ENCODE results near the gene CHRND. TPM values are rescaled to one million over a fixed set of nuclear protein-coding genes. Genes with fewer than 3 reads are reported as not detected.

CHRND gene
- total RNA-seq, 2 experiments from 2014 or later = not detected

DNA sequence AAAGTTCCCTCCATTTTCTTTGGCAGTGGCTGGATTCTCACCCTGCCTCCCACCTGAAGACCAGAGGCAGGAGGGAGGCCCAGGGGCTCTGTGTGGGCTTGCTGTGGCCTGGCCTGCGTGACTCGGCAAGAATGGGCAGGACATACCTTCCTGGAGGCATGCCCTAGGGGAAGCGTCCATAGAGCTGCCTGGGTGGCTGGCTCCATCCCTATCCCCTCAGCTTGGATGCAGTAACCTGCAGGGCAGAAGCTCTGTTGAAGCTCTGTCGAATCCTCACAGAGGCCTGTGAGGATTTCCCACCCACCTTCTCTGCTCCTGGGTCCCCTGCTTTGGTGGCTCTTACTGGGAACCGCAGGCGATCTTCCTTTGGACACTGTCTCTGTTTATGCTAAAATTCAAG lies 7.1 kb upstream of the CHRND start:
- Mint-ChIP-seq H3K4me3 (no peak overlapping the region), H3K27ac (no peak overlapping the region), H3K9me3 (no peaks in the 10 kb centered on the region), H3K4me1 (ENCODE audit: low read depth) (peaks cover 5% of the 10 kb centered on the region), H3K27me3 (peaks cover 30% of the 10 kb centered on the region), H3K36me3 (ENCODE audit: low read depth) (no peaks in the 10 kb centered on the region)
- TF ChIP-seq, protein P1, sequence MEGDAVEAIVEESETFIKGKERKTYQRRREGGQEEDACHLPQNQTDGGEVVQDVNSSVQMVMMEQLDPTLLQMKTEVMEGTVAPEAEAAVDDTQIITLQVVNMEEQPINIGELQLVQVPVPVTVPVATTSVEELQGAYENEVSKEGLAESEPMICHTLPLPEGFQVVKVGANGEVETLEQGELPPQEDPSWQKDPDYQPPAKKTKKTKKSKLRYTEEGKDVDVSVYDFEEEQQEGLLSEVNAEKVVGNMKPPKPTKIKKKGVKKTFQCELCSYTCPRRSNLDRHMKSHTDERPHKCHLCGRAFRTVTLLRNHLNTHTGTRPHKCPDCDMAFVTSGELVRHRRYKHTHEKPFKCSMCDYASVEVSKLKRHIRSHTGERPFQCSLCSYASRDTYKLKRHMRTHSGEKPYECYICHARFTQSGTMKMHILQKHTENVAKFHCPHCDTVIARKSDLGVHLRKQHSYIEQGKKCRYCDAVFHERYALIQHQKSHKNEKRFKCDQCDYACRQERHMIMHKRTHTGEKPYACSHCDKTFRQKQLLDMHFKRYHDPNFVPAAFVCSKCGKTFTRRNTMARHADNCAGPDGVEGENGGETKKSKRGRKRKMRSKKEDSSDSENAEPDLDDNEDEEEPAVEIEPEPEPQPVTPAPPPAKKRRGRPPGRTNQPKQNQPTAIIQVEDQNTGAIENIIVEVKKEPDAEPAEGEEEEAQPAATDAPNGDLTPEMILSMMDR (IDR thresholded peaks at IDR 0.05) = no peak
- no peak for DNase-seq
- CTCF ChIA-PET = interaction anchor here (1.3 kb wide), 1 partner anchor 72 kb away, joined by 4 read pairs; no protein-coding TSS in a partner anchor
- POLR2A ChIA-PET = no interaction called here
- intact Hi-C loops (cut with micrococcal nuclease) = no loop called here
- ATAC-seq = no peak

DNA sequence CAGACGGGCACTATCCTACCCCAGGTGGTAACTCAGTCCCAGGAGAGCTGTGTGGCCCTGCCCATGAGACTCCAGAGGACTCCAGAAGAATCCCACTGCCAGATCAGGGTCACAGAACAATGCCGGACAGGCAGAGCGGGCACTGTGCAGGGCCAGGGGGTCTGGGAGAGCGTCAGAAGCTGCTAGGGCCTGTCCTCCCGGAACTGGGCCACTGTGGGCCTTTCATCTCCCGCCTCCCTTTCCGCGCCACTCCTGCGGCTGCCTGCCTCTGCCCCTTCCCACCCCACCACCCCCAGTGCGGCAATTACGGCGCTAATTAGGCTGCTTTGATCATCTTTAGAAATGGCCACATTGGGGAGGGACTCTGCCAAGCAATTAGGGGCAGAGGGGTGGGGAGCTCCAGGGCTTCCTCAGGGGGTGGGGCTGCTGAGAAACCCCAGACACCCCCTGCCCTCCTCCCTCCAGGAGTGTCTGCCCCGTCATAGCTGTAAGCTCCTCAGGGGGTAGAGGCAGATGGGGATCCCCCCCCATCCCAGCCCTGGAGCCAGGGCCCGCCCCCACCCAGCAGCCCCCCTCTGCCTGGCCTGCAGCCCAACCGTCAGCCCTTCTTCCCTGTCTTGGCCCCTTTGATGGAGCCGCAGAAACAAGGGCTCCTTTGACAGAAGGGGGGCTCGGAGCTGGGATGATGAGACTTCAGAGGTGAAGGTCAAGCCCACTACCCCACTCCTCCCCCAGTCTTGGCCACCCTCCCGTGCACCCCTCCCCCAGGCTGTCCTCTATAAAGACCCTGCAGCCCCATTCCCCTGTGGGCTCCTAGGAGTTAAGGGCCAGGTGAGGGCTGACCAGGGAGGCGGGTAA lies 6.2 kb upstream of the CHRND start, which contains the start of gene PRSS56:
Gene PRSS56, plus strand, starts transcription at position 808 of the 858 bp plus-strand sequence. CDS start 211 bp downstream, outside the sequence.
- peaks cover 6% of the 10 kb centered on the region for H3K4me1 Mint-ChIP-seq (ENCODE audit: low read depth)
- peaks cover 36% of the 10 kb centered on the region for H3K27me3 Mint-ChIP-seq
- no peak within 1 kb of the TSS for H3K27ac Mint-ChIP-seq
- no peak for DNase-seq
- POLR2A ChIA-PET = no interaction called here
- no peak within 1 kb of the TSS for H3K4me3 Mint-ChIP-seq
- no peaks in the 10 kb centered on the region for H3K9me3 Mint-ChIP-seq
- CTCF ChIA-PET = interaction anchor here (0.9 to 1.9 kb wide), 4 partner anchors 11 to 80 kb away, joined by 3 to 7 read pairs (median 4); no protein-coding TSS in a partner anchor
- H3K36me3 Mint-ChIP-seq (ENCODE audit: low read depth) = no peaks in the 10 kb centered on the region
- intact Hi-C loops (cut with micrococcal nuclease) = loop anchor here (5.0 kb wide), 1 partner anchor 73 kb away; no protein-coding TSS in a partner anchor
- no peak for ATAC-seq
- TF ChIP-seq, protein P1 (IDR thresholded peaks at IDR 0.05) = no peak

GRCh38 chr2:232520489-232520888 lies 5.5 kb upstream of the CHRND start:
- TF ChIP-seq, protein P1 (IDR thresholded peaks at IDR 0.05) = no peak
- Mint-ChIP-seq H3K4me3 (no peak overlapping the region), H3K27me3 (peaks cover 36% of the 10 kb centered on the region), H3K27ac (no peak overlapping the region), H3K4me1 (ENCODE audit: low read depth) (peaks cover 6% of the 10 kb centered on the region), H3K9me3 (no peaks in the 10 kb centered on the region), H3K36me3 (ENCODE audit: low read depth) (no peaks in the 10 kb centered on the region)
- no peak for DNase-seq
- no peak for ATAC-seq
- intact Hi-C loops (cut with micrococcal nuclease) = loop anchor here (5.0 kb wide), 1 partner anchor 73 kb away; no protein-coding TSS in a partner anchor
- CTCF ChIA-PET = interaction anchor here (0.7 to 2.2 kb wide), 7 partner anchors 11 to 240 kb away, joined by 3 to 12 read pairs (median 7); no protein-coding TSS in a partner anchor
- POLR2A ChIA-PET = no interaction called here

DNA sequence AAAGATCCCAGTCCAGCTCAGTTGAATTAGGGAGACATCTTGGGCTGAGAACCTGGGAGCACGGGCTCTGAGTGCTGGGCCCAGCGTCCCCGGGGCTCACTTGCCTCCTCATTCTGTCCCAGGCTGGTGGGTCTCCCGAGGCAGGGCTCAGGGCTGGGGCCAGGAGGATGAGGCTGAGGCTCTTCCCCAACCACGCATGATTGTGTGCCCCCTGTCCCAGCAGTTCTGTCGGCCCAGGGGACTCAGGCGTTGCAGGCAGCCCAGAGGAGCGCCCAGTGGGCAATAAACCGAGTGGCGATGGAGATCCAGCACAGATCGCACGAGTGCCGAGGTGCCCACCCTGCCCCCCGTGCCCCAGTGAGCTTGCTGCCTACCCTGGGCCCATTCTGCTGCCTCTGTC lies 4.9 kb upstream of the CHRND start:
- no peak overlapping the region for H3K4me3 Mint-ChIP-seq
- no peaks in the 10 kb centered on the region for H3K9me3 Mint-ChIP-seq
- no peaks in the 10 kb centered on the region for H3K36me3 Mint-ChIP-seq (ENCODE audit: low read depth)
- peaks cover 36% of the 10 kb centered on the region for H3K27me3 Mint-ChIP-seq
- no peak for DNase-seq
- ATAC-seq = no peak
- CTCF ChIA-PET = interaction anchor here (0.7 to 2.2 kb wide), 15 partner anchors 8 to 421 kb away, joined by 3 to 18 read pairs (median 5); no protein-coding TSS in a partner anchor
- intact Hi-C loops (cut with micrococcal nuclease) = loop anchor here (5.0 kb wide), 1 partner anchor 74 kb away; no protein-coding TSS in a partner anchor
- no peak overlapping the region for H3K27ac Mint-ChIP-seq
- TF ChIP-seq, protein P1 (IDR thresholded peaks at IDR 0.05) = no peak
- H3K4me1 Mint-ChIP-seq (ENCODE audit: low read depth) = peaks cover 6% of the 10 kb centered on the region
- POLR2A ChIA-PET = no interaction called here
